GM21576 (cell line): ENCODE data around the gene LAMB3.

ENCODE experiments used
- ATAC-seq: cut with Tn5 transposase; IDR thresholded peaks from one replicate; pipeline ENCODE4 v1.9.1; 2021; ENCODE audit warnings: mild to moderate bottlenecking, moderate library complexity; ENCODE audit not compliant: unreplicated experiment

The LAMB3 gene

DNA sequence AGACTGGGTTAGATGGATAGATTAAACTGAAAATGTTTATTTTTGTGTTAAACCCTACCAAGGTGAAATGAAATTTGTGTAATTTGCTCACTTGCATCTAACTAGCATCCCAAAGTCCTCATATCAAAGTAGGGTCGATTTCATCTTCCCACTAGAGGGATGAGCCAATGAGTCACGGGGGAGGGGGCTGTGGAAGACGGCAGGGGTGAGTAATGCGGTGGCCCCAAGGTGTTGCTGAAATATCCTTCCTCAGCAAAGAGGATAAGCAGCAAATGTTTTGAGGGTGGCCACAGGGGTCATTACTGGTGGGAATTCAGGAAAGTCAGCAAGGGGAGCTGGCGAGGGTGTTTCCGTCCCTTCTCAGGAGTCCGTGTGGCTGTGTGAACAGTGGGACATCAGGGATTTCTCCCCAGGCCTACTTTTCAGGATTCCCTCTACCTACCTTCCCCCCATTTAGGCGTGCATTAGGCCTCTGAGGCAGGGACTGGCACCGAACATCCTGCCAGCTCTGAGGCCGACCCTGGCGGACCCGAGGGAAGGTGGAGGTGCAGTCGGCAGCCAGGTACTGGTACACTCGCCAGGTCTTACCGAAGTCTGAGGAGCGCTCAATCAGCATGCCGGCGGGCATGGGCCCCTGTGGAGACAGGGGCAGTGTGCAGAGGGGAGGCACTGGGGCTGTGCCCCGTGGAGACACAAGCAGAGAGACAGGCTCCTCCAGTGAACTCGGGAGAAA, 18.1 kb downstream of the LAMB3 start:
- ATAC-seq, result no peak

DNA sequence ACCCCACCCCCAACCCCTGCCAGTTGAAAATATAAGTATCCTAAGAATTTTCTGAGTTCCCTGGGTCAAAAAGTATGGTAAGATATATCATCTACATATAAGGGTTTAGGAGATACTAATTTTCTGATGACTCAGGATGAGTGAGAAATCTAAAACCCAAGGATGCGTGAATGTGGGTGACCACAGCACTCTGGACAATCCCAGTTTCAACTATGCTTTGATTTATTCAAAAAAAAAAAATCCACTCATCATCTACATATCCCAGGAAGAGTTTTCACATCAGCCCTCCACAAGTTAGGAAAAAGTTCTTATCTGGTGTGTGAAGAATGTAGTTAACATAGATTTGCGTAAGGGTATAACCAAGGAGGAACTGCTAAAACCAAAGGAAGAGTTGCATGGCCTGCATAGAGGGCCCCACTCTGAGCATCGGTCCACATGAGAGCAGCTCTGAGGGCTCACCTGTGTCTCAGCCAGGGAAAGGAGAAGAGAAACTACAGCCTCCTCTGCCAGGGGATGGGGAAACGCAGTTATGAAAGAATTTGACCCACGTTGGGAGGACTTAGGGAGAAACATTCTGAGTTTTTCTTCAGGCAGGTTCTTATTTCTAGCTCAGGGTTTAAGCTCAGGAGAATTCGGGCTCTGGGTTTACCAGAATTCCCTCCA, 18.8 kb downstream of the LAMB3 start:
- ATAC-seq, result peak; percentile 49

DNA sequence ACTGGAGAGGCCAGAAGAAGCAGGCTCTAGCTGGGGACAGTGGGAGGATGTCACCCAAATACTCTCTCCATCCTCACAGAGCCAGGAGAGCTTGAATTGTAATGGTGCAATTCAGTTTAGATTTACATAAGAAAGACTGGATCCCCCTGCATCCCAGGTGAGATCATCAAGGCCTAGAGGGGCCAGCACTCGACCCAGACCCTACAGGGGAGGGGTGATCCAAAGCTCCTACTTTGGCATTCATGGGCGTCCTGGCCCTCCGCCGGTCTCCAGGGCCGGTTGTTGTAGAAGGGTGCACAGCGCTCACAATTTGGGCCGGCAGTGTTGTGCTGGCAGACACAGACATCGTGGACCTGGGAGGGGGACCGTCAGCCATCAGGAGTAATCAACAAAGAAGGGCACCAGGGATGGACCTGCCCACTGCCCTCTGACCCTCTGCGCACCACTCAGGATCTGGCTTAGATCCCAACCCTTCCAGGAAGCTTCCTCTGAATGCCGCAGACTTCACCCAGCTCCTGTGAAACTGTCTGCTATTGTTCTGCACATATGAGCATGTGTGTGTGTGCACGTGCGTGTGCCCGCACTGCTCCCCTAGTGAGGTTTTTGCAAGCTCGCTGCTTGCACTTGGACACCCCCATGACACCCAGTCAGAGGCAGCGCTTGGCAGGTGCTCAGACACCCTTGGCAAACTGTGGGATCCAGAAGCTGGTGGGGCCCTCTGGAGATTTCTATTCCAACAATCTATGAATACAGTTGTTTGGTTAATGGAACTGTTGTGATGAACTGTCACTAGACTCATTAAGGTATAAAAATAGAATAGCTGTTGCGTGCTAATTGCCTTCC, 21.6 kb downstream of the LAMB3 start:
- ATAC-seq, result no peak

DNA sequence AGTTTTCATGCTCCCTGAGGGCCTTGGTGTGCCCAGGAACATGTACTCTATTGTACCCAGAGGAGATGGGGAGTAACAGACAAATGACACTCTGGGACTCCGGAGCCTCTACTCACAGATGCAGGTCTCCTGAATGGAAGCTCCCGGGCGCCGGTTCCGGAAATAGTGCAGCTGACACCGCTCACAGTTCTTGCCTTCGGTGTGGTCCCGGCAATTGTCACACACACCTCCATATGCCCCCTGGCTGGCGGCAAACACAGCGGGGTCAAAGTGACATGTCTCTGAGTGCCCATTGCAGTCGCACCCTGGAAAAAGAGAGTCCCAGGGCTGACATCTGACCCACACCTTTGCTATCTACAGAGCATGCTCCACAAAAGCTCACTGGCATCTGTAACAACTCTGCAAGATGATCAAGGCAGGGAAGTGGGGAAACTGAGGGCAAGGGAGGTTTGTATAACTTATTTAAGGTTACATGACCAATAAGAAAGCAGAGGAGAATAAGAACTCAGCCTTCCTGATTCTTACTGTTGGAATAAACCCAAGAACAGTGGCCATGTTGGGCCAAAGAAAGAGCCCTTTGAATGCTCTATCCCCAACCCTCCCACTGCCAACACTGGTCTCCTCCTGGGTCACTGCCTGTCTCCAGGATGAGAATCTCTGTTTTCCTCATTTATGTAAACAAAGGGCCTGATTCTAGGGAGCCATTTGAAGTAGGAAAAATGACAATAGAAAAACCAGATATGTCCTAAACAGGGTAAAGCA, 22.4 kb downstream of the LAMB3 start:
- no peak for ATAC-seq

DNA sequence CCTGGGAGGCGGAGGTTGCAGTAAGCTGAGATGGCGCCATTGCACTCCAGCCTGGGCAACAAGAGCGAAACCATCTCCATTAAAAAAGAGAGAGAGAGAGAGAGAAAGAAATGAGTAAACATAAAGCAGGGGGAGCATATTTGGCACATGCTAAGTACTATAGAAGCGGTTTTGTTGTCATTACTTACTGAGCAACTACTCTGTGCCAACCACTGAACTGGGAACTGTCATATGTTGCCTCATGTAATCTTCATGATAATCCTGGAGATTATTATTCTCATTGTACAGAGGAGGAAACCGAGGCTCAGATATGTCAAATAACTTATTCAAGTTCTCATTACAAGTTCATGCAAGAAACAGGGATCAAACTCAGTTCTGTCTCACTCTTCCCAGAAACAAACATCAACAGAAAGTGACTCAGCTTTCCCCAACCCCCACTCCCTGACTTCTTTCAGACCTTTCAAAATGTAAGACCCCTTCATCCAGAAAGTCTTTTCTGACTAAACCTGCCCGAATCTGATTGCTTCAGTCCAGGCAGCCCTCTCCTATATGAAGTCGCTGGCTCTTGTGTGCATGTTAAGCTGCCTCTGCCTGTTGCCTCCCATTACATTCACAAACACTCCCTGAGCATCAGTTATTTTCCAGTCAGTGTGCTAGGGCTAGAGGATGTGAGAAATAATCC, 23.5 kb downstream of the LAMB3 start:
- ATAC-seq, result no peak

DNA sequence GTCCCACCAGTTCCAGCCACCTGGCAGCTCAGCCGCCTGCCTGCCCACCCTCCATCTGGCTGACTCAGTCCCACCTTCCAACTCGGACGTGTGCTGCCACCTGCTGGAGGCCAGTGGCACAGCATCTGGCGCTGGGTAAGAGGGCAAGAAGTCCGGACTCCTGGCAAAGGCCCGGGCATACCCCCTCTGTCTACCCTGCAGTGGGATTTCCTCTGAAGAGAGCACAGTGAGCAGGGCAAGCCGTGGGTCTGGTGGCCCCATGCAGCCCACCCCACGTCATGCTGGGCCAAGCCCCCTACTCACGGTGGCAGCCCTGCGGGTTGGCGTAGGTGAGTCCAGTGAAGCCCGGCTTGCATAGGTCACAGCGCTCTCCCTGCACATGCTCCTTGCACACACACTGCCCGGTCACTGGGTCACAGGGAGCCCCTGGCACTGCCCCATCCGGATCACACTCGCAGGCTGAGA, 24.5 kb downstream of the LAMB3 start:
- peak; percentile 81 for ATAC-seq

DNA sequence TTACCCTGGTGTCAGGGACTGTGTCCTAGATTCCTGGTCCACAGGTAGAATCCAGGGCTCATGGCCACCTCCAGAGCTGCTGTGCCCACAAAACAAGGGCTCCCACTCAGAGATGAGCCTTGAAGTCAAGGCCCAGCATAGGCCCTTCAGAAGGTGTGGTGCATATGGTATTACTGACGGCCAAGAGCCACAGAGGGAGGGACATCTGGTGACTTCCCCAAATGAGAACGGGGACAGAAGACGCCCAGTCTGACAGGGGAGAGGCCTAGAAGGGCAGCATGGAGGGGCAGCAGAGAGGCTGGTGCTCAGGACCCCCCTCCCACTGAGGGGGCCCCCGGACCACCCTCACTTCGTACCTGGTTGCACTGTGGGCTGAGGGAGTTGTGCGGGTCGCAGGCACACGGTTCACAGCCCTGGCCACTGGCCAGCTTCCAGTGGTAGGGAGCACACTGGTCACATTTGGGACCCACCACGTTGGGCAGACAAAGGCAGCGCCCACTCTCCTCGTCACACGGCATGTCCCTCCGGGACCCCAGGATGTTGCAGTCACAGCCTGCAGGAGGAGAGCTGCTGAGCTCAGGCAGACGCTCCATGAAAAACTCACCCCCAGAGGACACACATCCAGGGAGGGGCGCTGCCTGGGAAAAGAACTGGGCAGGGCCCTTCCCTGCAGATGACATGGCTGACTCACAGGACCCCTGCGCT, 25.0 kb downstream of the LAMB3 start:
- peak; percentile 31 for ATAC-seq

DNA sequence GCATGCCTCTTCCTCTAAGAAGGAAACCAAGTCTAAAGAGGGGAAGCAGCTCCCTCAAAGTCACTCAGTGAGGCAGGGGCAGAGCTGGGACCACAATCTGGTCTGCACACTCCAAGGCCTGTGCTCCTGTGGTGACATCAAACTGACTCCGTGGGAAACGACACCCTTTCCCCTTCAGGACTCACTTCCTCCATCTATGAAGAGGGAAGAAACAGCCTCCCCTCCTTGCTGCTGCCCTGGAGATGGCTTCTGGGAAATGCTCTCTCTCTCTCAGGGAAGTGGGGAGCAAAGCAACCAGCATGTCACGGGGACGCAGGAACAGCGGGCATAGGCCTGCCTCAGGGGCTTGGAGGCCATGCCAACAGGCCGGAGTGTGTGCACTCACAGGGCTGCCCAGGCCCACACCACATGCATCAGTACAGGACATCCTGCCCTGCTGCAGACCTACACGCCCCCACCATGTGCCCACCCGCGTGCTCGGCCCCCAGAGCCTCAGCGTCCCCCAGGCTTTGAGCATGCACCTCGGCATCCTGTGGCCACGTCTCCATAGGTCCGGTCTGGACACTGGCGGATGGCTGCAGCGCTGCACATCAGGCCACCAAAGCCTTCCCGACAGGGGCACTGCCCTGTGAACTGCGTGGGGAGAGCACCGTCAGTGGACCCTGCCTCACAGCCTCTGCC, 25.7 kb downstream of the LAMB3 start:
- no peak for ATAC-seq

DNA sequence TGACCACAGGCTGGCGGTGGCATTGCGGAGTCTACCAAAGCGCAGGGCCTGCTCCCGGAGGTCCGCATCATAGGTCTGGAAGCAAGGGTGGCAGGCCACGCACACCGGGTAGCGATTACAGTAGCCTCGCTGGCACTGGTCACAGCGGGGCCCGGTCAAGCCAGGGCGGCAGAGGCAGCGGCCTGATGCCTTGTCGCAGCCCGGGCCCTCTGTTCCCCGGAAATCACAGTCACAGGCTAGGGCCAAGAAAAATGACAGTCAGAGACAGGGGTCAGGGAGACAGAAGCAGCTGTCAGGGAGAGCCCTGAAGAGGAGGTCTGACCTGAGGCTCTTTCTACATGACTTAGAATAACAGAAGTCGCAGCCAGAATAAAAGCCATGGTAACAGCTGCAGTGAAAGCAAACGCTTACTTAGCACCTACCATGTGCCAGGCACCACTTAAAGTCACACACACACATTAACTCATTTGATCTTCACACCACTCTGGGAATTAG, 26.4 kb downstream of the LAMB3 start:
- ATAC-seq, result no peak

DNA sequence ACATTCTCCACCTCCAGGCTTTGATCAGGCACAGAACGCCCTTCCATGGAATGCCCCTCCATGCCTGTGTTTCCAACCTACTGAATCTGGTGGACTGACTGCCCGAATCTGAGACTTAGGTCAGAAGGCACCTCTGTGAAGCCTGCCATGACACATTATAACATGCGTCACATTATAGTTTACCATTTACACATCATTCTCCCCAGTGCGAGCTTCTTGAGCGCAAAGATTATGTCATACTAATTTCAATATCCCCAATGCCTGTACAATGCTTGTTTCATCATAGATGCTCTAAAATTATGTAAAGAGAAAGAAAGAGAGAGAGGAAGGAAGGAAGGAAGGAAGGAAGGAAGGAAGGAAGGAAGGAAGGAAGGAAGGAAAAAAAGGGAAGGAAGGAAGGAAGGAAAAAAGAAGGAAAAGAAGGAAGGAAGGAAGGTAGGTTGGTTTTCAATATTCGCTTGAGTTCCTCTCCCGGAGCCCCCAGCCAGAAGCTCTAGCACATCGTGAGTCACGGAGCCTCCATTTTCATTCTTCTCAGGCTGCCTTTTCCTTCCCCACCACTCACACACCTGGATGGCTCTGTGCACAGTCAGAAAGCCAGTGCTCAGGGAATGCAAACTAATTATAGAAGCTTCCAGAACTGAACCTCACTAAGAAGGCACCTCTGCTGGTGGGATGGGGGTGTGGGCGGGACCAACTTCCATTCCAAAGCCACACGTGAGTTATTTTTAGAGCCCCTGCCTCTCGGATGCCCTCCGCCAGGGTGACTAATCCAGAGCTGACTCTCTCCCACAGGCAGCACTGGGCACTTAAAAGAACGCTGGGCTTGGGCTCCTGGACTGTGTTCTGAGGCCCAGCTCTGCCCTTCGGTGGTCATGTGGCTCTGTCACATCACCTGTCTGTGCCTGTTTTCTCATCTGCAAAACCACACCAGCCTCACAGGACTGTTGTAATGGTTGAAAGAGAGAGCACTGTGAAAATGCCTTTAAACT, 27.4 kb downstream of the LAMB3 start:
- no peak for ATAC-seq

DNA sequence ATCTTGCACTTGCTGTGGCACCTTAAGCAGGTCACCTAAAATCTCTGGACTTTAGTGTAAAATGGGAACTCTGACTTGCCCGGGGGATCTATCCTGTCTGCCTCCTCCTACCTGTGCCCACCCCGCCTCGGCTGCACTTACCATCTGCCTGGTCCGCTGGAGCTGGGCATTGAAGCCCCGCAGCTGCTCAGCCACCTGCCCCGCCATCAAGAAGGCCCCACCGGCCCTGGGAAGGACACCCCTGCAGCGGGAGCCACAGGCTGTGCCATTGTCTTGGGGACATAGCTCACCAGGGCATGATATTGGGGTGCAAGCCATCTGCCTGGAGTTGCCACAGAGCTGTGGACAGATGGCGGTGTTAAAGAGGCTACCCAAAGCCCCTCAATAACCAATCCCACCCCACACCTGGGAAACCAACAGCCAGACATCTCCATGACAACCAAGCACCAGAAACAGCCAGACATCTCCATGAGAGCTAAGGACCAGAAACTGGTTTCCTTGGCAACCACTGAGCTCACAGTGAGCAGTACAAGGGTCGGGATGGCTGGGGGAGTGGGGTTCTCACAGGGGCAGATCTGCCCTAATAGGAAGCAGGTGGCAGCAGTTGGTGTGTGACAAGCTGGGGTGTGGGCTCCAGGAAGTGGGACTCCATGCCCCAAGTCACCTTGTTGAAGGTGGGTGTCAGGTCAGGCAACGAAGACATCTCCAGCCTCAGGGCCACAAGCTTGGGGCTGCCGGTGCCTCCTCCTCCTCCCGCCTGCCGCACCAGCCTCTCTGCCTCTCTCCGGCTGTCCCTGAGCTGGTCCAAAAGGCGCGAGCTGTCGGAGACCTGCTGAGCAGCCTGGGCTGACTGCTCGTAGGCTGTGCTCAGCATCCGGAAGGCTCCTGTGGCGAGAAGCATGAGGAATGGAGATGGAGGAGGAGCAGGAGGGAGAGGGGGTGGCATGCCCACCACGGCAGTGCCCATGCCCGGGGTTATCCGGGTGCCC, 29.1 kb downstream of the LAMB3 start:
- ATAC-seq, result no peak

DNA sequence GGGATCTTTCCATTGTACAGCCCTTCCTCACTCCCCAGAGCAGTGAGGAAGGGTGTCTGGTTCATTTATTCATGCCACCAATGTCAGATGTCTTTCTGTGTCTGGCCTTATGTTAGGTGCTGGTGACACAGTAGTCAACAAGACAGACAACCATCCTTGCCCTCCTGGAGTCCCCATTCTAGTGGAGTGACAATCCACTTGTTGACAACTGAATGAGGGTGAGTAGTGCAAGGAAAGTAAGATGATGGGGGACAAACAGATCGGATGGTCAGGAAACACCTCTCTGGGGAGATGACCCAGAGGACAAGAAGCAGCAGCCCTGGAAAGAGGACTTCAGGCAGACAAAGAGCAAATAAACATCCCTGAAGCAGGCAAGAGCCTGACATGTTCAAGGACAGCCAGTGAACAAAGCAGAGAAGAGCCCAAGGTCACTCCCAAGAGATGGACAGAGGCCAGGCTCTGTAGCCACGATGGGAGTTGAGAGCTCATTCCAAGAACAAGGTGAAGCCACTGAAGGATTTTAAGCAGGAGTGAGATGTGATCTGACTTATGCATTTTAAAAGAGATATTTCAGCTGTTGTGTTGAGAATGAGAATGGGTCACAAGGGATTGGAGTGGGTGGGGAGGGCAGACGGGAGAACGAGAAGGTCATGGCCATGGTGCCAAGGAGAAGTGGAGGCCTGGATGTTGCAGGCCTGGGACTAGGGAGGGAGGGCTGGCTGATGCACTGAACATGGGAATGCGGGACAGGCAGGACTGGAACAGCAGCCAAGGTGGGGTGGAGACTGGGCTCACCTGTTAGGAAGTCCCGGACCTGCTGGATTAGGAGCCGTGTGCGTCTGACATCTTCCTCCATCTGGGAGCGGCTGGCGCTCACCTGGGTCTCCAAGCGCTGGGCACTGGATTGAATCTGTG, 30.2 kb downstream of the LAMB3 start:
- no peak for ATAC-seq

DNA sequence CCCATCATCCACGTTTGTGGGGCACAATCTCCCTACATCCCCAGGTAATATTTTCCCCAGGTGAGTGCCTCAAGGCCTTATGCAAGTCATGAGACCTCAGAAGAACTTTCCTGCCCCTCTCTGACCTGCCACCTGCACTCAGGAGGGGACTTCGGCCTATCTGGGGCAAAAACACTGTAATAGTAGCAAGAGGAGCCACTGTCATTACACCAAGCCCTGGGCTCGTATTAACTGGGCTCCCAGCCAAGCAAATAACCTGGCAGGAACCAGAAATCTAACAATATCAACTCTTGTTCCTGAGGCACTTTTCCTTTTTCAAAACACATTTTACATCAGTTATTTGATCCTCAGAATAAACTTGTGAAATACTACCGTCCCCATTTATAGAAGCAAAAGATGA, 30.9 kb downstream of the LAMB3 start:
- no peak for ATAC-seq

DNA sequence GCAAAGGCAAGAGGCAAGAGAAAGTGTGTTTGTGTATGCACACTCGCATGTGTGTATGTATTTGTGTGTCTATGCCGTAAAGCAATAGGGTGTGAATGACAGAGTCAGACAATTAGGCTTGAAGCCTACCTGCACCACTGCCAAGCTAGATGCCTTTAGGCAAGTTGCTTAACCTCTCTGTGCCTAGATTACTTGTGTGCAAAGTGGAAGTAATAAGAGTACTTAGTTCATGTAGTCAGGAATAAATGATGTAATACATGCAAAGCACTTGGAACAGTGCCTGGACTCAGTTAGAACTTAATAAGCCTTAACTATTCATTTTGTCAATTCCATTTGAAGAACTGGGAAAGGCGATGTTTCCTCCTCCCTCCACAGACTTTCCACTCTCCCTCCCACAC, 31.7 kb downstream of the LAMB3 start:
- no peak for ATAC-seq

DNA sequence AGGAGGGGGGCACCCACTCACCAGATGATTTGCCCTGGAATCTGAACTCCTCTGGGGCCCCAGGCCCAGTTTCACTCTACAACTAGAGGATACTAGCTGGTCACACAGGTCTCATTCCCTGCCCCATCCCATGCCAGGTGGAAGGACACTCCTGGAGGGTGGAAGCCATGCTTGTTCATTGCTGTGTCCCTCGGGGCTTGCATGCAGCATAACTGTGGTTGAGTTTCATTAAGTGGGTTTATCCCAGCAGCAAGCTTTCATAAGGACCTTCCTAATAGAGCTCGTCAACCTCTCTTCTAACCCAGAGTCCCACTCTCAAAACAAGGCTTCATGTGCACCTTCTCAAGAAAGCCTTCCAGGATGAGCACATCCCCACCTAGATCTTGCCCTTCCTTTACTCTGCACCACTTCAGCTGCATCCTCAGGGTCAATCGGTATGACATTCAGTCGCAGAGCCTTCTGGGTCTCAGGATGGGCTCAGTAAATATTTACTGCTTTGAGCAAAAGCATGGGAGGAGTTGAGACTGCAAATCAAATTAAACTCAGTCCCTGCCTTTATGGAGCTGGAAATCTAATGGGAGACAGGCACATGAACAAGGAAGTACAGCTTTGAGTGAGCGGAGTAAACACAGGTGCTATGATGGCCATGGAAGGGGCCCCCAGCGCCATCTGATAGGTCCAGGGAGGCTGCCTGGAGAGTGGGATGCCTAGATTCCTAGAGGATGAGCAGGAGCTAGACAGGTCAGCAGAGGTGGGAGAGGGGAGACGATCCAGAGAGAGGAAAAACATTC, 32.3 kb downstream of the LAMB3 start:
- no peak for ATAC-seq
